ENCODE results near the gene TAS2R60. TPM values are rescaled to one million over a fixed set of nuclear protein-coding genes. Genes with fewer than 3 reads are reported as not detected.

Gene TAS2R60
- total and polyA plus RNA-seq, 2 of the 4 experiments (the other 2 are of a cell fraction): not detected

- ChIA-PET CTCF (no interaction called here), POLR2A (ENCODE audit: unreplicated experiment) (no interaction called here)
- dilution Hi-C loops (cut with HindIII; ENCODE audit: low sequenced_read_pairs, unreplicated experiment) (no loop called here), intact Hi-C loops (cut with micrococcal nuclease) (loop anchor here (2.0 to 5.0 kb wide), 2 partner anchors 27 to 52 kb away; no protein-coding TSS in a partner anchor), in situ Hi-C loops (cut with MboI; ENCODE audit: low sequenced_read_pairs) (loop anchor here (25.0 kb wide), 1 partner anchor 418 kb away; no protein-coding TSS in a partner anchor)
- Histone ChIP-seq H4K91ac (ENCODE audit: insufficient read depth, low read depth, low read length) (no peak overlapping the region), H2BK5ac (ENCODE audit: low read depth, low read length, poor library complexity, severe bottlenecking) (no peak overlapping the region), H3K9ac (ENCODE audit: low read depth, low read length) (no peak overlapping the region), H3K36me3 (ENCODE audit: control insufficient read depth, insufficient read depth, low read length) (no peaks in the 10 kb centered on the region), H2AK5ac (ENCODE audit: low read depth, low read length) (no peak overlapping the region), H3K4me1 (ENCODE audit: control insufficient read depth, insufficient read depth, low read length) (peaks cover 6% of the 10 kb centered on the region), H3K4me2 (ENCODE audit: low read depth, low read length) (no peak overlapping the region), H2BK20ac (ENCODE audit: low read depth, low read length) (peak overlapping the region; percentile 15; the same call in 1 of the 2 replicates), H3K4ac (ENCODE audit: low read depth, low read length) (no peak overlapping the region), H3K56ac (ENCODE audit: extremely low read depth, insufficient read depth, low read length) (no peak overlapping the region), H3K9me1 (ENCODE audit: insufficient read depth, low read length) (no peaks in the 10 kb centered on the region), H3K9me3 (ENCODE audit: control insufficient read depth, insufficient read depth, low read length) (no peaks in the 10 kb centered on the region), H3K18ac (ENCODE audit: low read depth, low read length) (peak overlapping the region; percentile 64; the same call in 1 of the 2 replicates), H2BK15ac (ENCODE audit: low read depth, low read length) (no peak overlapping the region), H3K4me3 (ENCODE audit: insufficient read depth, low read depth, low read length) (no peak overlapping the region), H3K23ac (ENCODE audit: low read depth, low read length) (no peak overlapping the region), H2BK120ac (ENCODE audit: low read depth, low read length) (no peak overlapping the region), H3K27me3 (ENCODE audit: control insufficient read depth, insufficient read depth, low read length) (no peaks in the 10 kb centered on the region), H4K20me1 (ENCODE audit: insufficient read depth, low read length) (no peaks in the 10 kb centered on the region), H4K5ac (ENCODE audit: low read depth, low read length) (peak overlapping the region; percentile 14; the same call in 1 of the 2 replicates), H2AK9ac (replicated peaks; ENCODE audit: low read depth, low read length, poor library complexity) (peak overlapping the region; percentile 74), H2AFZ (replicated peaks; ENCODE audit: low read length, poor library complexity) (peak overlapping the region; percentile 82), H3K14ac (replicated peaks; ENCODE audit: low read depth, low read length) (no peak overlapping the region), H3K27ac (ENCODE audit: insufficient read depth, low read length) (no peak overlapping the region), H3K79me1 (ENCODE audit: low read depth in 1 of 2, low read length in 2 of 2) (no peaks in the 10 kb centered on the region), H4K8ac (ENCODE audit: low read depth in 2 of 2, low read length in 2 of 2) (no peak overlapping the region; a peak in 1 of 4 replicates)
- TF ChIP-seq RCOR1 (IDR thresholded peaks at IDR 0.05; ENCODE audit: insufficient replicate concordance, low read length) (no peak), FOS (IDR thresholded peaks at IDR 0.05; ENCODE audit: low read depth, low read length) (0 out of 2 replicates have a peak, but pooled peaks have one; percentile 25), CTCF (conservative IDR thresholded peaks at IDR 0.05; ENCODE audit: low read depth, low read length) (no peak), CEBPB (IDR thresholded peaks at IDR 0.05; ENCODE audit: low read depth, low read length) (peak; percentile 33; the same call in 1 of the 2 replicates), CHD1 (IDR thresholded peaks at IDR 0.05; ENCODE audit: low read depth, low read length) (no peak)
- DNase-seq (peak; percentile 46), ATAC-seq (ENCODE audit: low read depth) (peak; percentile 44)
- WGBS, 2 experiments (ENCODE audit: extremely low coverage in 2 of 2, insufficient read length in 1 of 2): no CpG with 5 or more reads among the region's 10 CpGs
- no TSS peak for BruUV-seq (replicated peaks)
Measured at GRCh38 chr7:143429770-143430698, 13.2 kb upstream of the TAS2R60 start.

Measured in IMR-90 (cell line).